SK-N-SH treated with all-trans-retinoic acid at 6 μM for 48 hours (cell line): ENCODE measurements around the gene DTNA.

Experiments used
- GLIS3 ChIP-seq: fragments of 250-450 bp; sonication (Bioruptor Pico); IDR thresholded peaks from 2 replicates; pipeline ENCODE4 v1.5.0; 2020; ENCODE audit warnings: mild to moderate bottlenecking, moderate library complexity
- OSR1 ChIP-seq: fragments of 250-450 bp; sonication (Bioruptor Pico); IDR thresholded peaks from 2 replicates; pipeline ENCODE4 v1.8.0; 2022; ENCODE audit warnings: moderate library complexity, mild to moderate bottlenecking, inconsistent platforms
- ZNF70 ChIP-seq: fragments of 450-650 bp; formaldehyde crosslinking; IDR thresholded peaks from 2 replicates; pipeline ENCODE4 v1.5.0; 2020; ENCODE audit warnings: mild to moderate bottlenecking, moderate library complexity

DNA sequence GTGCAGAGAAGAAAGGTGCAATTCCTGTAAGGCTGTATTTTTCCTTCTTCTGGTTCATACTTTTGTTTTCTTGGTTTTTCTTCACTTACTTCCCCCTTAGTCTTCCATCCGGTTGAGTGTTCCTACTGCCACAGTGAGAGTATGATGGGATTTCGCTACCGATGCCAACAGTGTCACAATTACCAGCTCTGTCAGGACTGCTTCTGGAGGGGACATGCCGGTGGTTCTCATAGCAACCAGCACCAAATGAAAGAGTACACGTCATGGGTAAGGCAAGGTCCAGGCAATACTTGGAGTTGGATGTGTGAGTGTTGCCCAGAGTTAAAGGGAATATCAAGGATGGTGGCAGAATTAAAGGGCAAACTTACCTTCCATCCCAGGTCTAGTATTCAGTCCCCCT is 108.0 kb downstream of the DTNA start:
- TF ChIP-seq ZNF70 (CRISPR knock-in tag) (no peak), OSR1 (CRISPR knock-in tag) (no peak), GLIS3 (CRISPR knock-in tag) (no peak)
